Heart left ventricle (tissue), 16 donors: ENCODE data around the gene GNB1L. TPM values are rescaled to one million over a fixed set of nuclear protein-coding genes. Genes with fewer than 3 reads are reported as not detected.

Source experiments
- ATAC-seq, 4 donors: fragments of 200-7000 bp; cut with Tn5 transposase; one replicate each; pipeline ENCODE4 v1.9.1; 2020 to 2022; ENCODE audit warnings: moderate library complexity in 4 of 4, mild to moderate bottlenecking in 3 of 4, moderate number of reproducible peaks in 1 of 4
- DNase-seq, 5 donors: peaks; one replicate each; pipeline ENCODE4 v3.0.0-alpha.2; 2020
- H3K27ac ChIP-seq, 12 donors: fragments of 200-600 bp; sonication (generic) in 4 of 12; one replicate each; pipeline versions ENCODE4 v1.5.0 to v1.8.0; 2016 to 2022; ENCODE audit warnings: mild to moderate bottlenecking in 2 of 12
- H3K27me3 ChIP-seq, 9 donors: fragments of 200-600 bp; sonication (generic) in 2 of 9; one replicate each; pipeline versions ENCODE4 v1.5.1 to v1.8.0; 2016 to 2022; ENCODE audit warnings: mild to moderate bottlenecking in 3 of 9
- H3K36me3 ChIP-seq, 9 donors: fragments of 200-600 bp; sonication (generic) in 2 of 9; one replicate each; pipeline versions ENCODE4 v1.5.0 to v1.8.0; 2018 to 2022; ENCODE audit warnings: mild to moderate bottlenecking in 2 of 9
- H3K4me1 ChIP-seq, 12 donors: fragments of 200-600 bp; sonication (generic) in 4 of 12; one replicate each; pipeline versions ENCODE4 v1.5.0 to v1.8.0; 2016 to 2022; ENCODE audit warnings: mild to moderate bottlenecking in 3 of 12
- H3K4me3 ChIP-seq, 12 donors: fragments of 200-600 bp; sonication (generic) in 4 of 12; one replicate each; pipeline versions ENCODE4 v1.5.0 to v1.8.0; 2017 to 2022; ENCODE audit warnings: mild to moderate bottlenecking in 9 of 12, moderate library complexity in 4 of 12
- H3K9me3 ChIP-seq, 12 donors: fragments of 200-600 bp; sonication (generic) in 4 of 12; one replicate each; pipeline versions ENCODE4 v1.5.0 to v1.8.0; 2016 to 2022; ENCODE audit warnings: mild to moderate bottlenecking in 1 of 12
- POLR2A ChIP-seq, 2 donors: fragments of 450-650 bp; IDR thresholded peaks; one replicate each; pipeline ENCODE4 v1.6.1; 2017; ENCODE audit warnings: antibody characterized with exemption in 2 of 2, mild to moderate bottlenecking in 2 of 2, moderate library complexity in 2 of 2
- WGBS, 4 donors: extraction: QIAGEN DNeasy Blood & Tissue Kit in 2 of 4; methylation state at CpG; one replicate each; pipeline versions ENCODE4 v1.1.5 to v1.1.7; 2013 to 2018; 5-methylcytosine and 5-hydroxymethylcytosine counted together
- intact Hi-C, 10 donors: fragments of 100-400 bp; cut with DNase I; formaldehyde crosslinking; loops; one replicate each; pipeline versions ENCODE4 v1.11.1 to v1.14.2; 2022
- polyA plus RNA-seq, 2 donors: library from polyadenylated mRNA; stranded (reverse); fragments of 200-250 nt; gene quantifications; one replicate each; pipeline ENCODE4 v1.2.3, GENCODE V29; 2013
- total RNA-seq, 9 donors: library from RNA; depleted of rRNA in 2 of 9; stranded (reverse); fragments of >200 nt in 2 of 9; fragmentation: NEBNext Ultra II Directional in 3 of 9; extraction: Animal tissue kit (Norgen Biotek cat#: 25700) in 3 of 9; gene quantifications; one replicate each; pipeline versions ENCODE4 v1.1.0 to v1.2.4, GENCODE V29; 2016 to 2023
- TF ChIP-seq, protein P1 (sequence below), 12 donors: fragments of 200-600 bp; sonication (generic) in 4 of 12; IDR thresholded peaks; one replicate each; pipeline versions ENCODE4 v1.5.0 to v1.8.0; 2018 to 2022; ENCODE audit warnings: antibody characterized with exemption in 12 of 12, mild to moderate bottlenecking in 5 of 12
- donor health status: ischemic (EF 13 %, LVEDD 7.1; RV severe dilation, severe dysfunction).
- donor health status: healthy with polysubstance abuse.
- donor health status: DM: no; HTN: yes; CAD: no.
- donor health status: DM: no; HTN: no; CAD: no.
- donor health status: ischemic (EF 25% LVEDD 6.9; RV normal size, moderate dysfunction).
- donor health status: ischemic (EF 25% LVEDD 5.7; RV mildly dilated, moderate dysfunction).
- donor health status: healthy.
- donor health status: DM: yes; HTN: yes; CAD: no.
- donor health status: ischemic (EF 35%, LVEDD 5.7; RV mildly dilated, moderate dysfunction).
- donor health status: nonischemic (EF 11% LVEDD 7.7; RV severe dilation, severe dysfunction).
- donor health status: DM: yes; HTN: yes; CAD: no.
- donor health status: PGD.
- donor health status: ischemic (EF 29% LVEDD 5.4; RV normal size, mild dysfunction).
- donor health status: nonischemic (EF 23%, LVEDD 6.1; RV moderate dilation, normal function).

GNB1L gene
- total and polyA plus RNA-seq, 11 donors: 1.6 to 9.2 (median 2.4) TPM

DNA sequence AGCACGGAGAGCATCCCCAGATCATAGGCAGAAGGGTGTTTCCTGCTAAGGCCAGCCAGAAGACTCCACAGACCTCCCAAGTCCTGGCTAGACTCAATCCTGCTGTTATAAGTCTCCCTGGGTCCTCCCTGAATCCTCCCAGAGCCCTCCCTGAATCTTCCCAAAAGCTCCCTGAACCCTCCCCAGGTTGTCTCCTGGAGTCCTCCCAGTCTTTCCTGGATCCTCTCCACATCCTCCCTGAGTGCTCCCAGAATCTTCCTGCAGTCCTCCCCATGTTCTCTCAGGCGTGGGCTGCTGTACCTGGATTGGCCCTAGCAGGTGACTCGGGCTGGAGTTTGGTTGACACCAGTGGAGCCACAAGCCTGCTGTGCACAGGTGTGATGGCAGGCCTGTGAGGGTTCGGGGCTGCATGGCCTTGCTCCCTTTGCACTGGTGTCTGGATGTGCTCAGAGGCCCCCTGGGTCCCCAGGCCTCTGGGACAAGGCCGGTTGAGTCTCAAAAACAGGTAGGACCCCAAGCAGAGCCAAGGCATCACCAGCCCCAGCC is 119.8 kb downstream of the GNB1L start:
- peaks cover 0 to 25% (median 9%) of the 10 kb centered on the region in 12 donors for H3K4me1 ChIP-seq
- H3K9me3 ChIP-seq: no peaks in the 10 kb centered on the region
- DNase-seq: no peak
- H3K27me3 ChIP-seq: no peaks in the 10 kb centered on the region
- TF ChIP-seq POLR2A (IDR thresholded peaks at IDR 0.05): no peak
- TF ChIP-seq, protein P1, sequence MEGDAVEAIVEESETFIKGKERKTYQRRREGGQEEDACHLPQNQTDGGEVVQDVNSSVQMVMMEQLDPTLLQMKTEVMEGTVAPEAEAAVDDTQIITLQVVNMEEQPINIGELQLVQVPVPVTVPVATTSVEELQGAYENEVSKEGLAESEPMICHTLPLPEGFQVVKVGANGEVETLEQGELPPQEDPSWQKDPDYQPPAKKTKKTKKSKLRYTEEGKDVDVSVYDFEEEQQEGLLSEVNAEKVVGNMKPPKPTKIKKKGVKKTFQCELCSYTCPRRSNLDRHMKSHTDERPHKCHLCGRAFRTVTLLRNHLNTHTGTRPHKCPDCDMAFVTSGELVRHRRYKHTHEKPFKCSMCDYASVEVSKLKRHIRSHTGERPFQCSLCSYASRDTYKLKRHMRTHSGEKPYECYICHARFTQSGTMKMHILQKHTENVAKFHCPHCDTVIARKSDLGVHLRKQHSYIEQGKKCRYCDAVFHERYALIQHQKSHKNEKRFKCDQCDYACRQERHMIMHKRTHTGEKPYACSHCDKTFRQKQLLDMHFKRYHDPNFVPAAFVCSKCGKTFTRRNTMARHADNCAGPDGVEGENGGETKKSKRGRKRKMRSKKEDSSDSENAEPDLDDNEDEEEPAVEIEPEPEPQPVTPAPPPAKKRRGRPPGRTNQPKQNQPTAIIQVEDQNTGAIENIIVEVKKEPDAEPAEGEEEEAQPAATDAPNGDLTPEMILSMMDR (IDR thresholded peaks at IDR 0.05): no peak
- intact Hi-C loops: no loop called here
- H3K4me3 ChIP-seq: no peak overlapping the region
- no peak overlapping the region for H3K27ac ChIP-seq
- 81 to 89% (median 85%) methylated on average over 3 to 5 of the region's 5 CpGs for WGBS, 4 donors
- no peak for ATAC-seq
- H3K36me3 ChIP-seq: no peaks in the 10 kb centered on the region

DNA sequence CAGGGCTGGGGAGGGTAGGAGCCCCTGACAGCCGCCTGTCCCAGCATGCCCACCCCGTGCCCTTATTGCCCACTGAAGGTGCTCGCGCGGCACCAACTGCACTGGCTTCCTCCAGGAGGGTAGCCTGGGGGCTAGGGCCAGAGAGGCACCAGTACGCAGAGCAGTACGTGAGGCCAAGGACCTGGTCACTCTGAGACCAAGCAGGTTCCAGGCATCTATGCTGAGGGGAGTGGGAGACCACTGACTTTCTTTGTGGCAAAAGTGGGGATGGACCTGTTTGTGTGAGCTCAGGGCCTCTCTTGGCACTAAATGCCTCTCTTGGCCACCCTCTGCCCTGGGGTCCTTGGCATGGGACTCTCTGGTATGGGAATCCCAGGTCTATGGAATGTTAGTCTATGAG is 120.5 kb downstream of the GNB1L start:
- H3K27me3 ChIP-seq: no peaks in the 10 kb centered on the region
- no peaks in the 10 kb centered on the region for H3K36me3 ChIP-seq
- peaks cover 0 to 25% (median 9%) of the 10 kb centered on the region in 12 donors for H3K4me1 ChIP-seq
- no peak for TF ChIP-seq POLR2A (IDR thresholded peaks at IDR 0.05)
- TF ChIP-seq, protein P1 (IDR thresholded peaks at IDR 0.05): no peak
- no peaks in the 10 kb centered on the region for H3K9me3 ChIP-seq
- no peak overlapping the region for H3K27ac ChIP-seq
- ATAC-seq (no peak), DNase-seq (no peak)
- intact Hi-C loops: no loop called here
- H3K4me3 ChIP-seq: no peak overlapping the region
- WGBS, 4 donors: 80 to 100% (median 93%) methylated on average over 5 to 7 of the region's 7 CpGs

DNA sequence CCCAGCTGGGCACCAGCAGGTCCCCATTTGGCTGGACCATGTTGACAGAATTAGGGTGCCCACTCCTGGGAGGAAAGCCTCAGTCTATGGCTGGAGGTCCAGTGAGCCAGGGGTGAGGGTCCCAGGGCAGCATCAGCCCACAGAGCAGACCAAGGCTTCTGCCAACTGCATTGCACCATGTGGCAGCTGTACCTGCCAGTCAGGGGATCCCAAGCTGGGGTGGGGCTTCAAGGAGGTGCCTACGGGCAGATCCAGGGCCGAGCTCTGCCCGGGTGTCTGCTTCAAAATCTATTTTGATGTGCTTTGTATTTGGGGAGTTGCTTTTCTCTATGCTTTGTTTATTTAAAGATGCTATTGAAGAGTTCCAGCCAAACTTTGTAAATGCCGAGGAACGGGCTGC is 120.9 kb downstream of the GNB1L start:
- intact Hi-C loops: loop anchor here in 1 of 10 donors (2.0 kb wide), 1 partner anchor 69 kb away; no protein-coding TSS in a partner anchor
- Histone ChIP-seq H3K36me3 (no peaks in the 10 kb centered on the region), H3K4me3 (no peak overlapping the region), H3K27ac (no peak overlapping the region), H3K27me3 (no peaks in the 10 kb centered on the region), H3K9me3 (no peaks in the 10 kb centered on the region), H3K4me1 (peaks cover 0 to 25% (median 9%) of the 10 kb centered on the region in 12 donors)
- ATAC-seq (no peak), DNase-seq (no peak)
- no peak for TF ChIP-seq POLR2A (IDR thresholded peaks at IDR 0.05)
- TF ChIP-seq, protein P1 (IDR thresholded peaks at IDR 0.05): no peak
- 69 to 79% (median 75%) methylated on average over 3 to 5 of the region's 5 CpGs for WGBS, 4 donors

Other genes starting within 250 kb of the GNB1L start
- 100 to 1,000 TPM in 7 of 9 donors, 10 to 100 TPM in 2; 88.3 to 272 (median 156) TPM for gene SEPTIN5, start 140.4 kb downstream of the GNB1L start, total RNA-seq
- gene SEPTIN5, start 140.4 kb downstream of the GNB1L start, polyA plus RNA-seq: 100 to 1,000 TPM in 1 of 2 donors, 10 to 100 TPM in 1; 75.7 to 127 TPM
- gene GP1BB, start 131.3 kb downstream of the GNB1L start, total RNA-seq: 10 to 100 TPM in 3 of 9 donors, 1 to 10 TPM in 3, not detected in 3; 1.4 to 52.2 (median 10.7) TPM
- gene GP1BB, start 131.3 kb downstream of the GNB1L start, polyA plus RNA-seq: 10 to 100 TPM in 1 of 2 donors, 1 to 10 TPM in 1; 6.5 to 30.4 TPM
- 1 to 10 TPM in 4 of 9 donors, under 1 TPM in 4, not detected in 1; 0.28 to 3.1 (median 1.2) TPM for gene TBX1, start 94.1 kb downstream of the GNB1L start, total RNA-seq
- gene TBX1, start 94.1 kb downstream of the GNB1L start, polyA plus RNA-seq: under 1 TPM; 0.11 to 0.95 TPM
- 10 to 100 TPM in 3 of 9 donors, 1 to 10 TPM in 6; 5.1 to 11.6 (median 7.7) TPM for gene RTL10, start within 50 bp of the GNB1L start, total RNA-seq
- gene RTL10, start within 50 bp of the GNB1L start, polyA plus RNA-seq: 1 to 10 TPM; 4.6 to 4.9 TPM
- gene COMT, start 86.9 kb upstream of the GNB1L start, total RNA-seq: 100 to 1,000 TPM in 8 of 9 donors, 10 to 100 TPM in 1; 69.7 to 195 (median 119) TPM
- 100 to 1,000 TPM in 1 of 2 donors, 10 to 100 TPM in 1; 84.7 to 249 TPM for gene COMT, start 86.9 kb upstream of the GNB1L start, polyA plus RNA-seq
- gene TXNRD2, start 86.9 kb upstream of the GNB1L start, total RNA-seq: 10 to 100 TPM; 23.5 to 42.5 (median 33.5) TPM
- gene TXNRD2, start 86.9 kb upstream of the GNB1L start, polyA plus RNA-seq: 10 to 100 TPM; 23.4 to 60.2 TPM
- 10 to 100 TPM; 21.2 to 46.6 (median 33.3) TPM for gene ARVCF, start 161.9 kb upstream of the GNB1L start, total RNA-seq
- gene ARVCF, start 161.9 kb upstream of the GNB1L start, polyA plus RNA-seq: 10 to 100 TPM; 33.0 to 39.2 TPM
- 100 to 1,000 TPM in 3 of 9 donors, 10 to 100 TPM in 6; 55.6 to 341 (median 83.7) TPM for gene TANGO2, start 166.2 kb upstream of the GNB1L start, total RNA-seq
- 10 to 100 TPM; 51.3 to 63.0 TPM for gene TANGO2, start 166.2 kb upstream of the GNB1L start, polyA plus RNA-seq
- gene DGCR8, start 225.4 kb upstream of the GNB1L start, total RNA-seq: 10 to 100 TPM in 8 of 9 donors, 1 to 10 TPM in 1; 8.8 to 22.1 (median 13.0) TPM
- gene DGCR8, start 225.4 kb upstream of the GNB1L start, polyA plus RNA-seq: 10 to 100 TPM in 1 of 2 donors, 1 to 10 TPM in 1; 9.9 to 14.5 TPM